GM12878 (cell line): ENCODE measurements around the gene PCBD1. TPM values are rescaled to one million over a fixed set of nuclear protein-coding genes. Genes with fewer than 3 reads are reported as not detected.

Experiments used
- BMI1 ChIP-seq: fragments of 450-650 bp; IDR thresholded peaks from 2 replicates; pipeline ENCODE4 v1.6.1; 2016; ENCODE audit warnings: mild to moderate bottlenecking, moderate library complexity, borderline replicate concordance
- CBX3 ChIP-seq: fragments of 200-600 bp; sonication (generic); IDR thresholded peaks from 2 replicates; pipeline ENCODE4 v1.6.1; 2016; ENCODE audit warnings: low read depth, borderline replicate concordance
- CBX5 ChIP-seq: sonication (generic); IDR thresholded peaks from 2 replicates; pipeline ENCODE4 v1.6.1; 2016; ENCODE audit warnings: low read depth, moderate library complexity, mild to moderate bottlenecking, inconsistent platforms
- EGR1 ChIP-seq, 2 experiments: IDR thresholded peaks; 1 replicate in 1 of 2; 2 replicates in 1 of 2; pipeline ENCODE4 v1.6.1; 2011 to 2012; ENCODE audit warnings: low read depth in 2 of 2, low read length in 2 of 2, borderline replicate concordance in 1 of 2, mild to moderate bottlenecking in 1 of 2, moderate library complexity in 1 of 2
- ESRRA ChIP-seq: IDR thresholded peaks from 2 replicates; pipeline ENCODE4 v1.6.1; 2012; ENCODE audit warnings: mild to moderate bottlenecking, low read length, improper control_type of control experiment
- ETV6 ChIP-seq, 2 experiments: fragments of 450-650 bp in 1 of 2; IDR thresholded peaks in 1 of 2; conservative IDR thresholded peaks in 1 of 2; 2 replicates each; pipeline ENCODE4 v1.6.1; 2014; ENCODE audit warnings: antibody characterized with exemption in 1 of 2, borderline replicate concordance in 1 of 2, low read depth in 1 of 2, mild to moderate bottlenecking in 1 of 2, moderate library complexity in 1 of 2
- GATAD2B ChIP-seq: fragments of 450-650 bp; conservative IDR thresholded peaks from 2 replicates; pipeline ENCODE4 v1.6.1; 2017; ENCODE audit warnings: low read depth, mild to moderate bottlenecking, moderate library complexity
- JUNB ChIP-seq: IDR thresholded peaks from 2 replicates; pipeline ENCODE4 v1.6.1; 2016; ENCODE audit warnings: antibody characterized with exemption, mild to moderate bottlenecking
- PML ChIP-seq: IDR thresholded peaks from 2 replicates; pipeline ENCODE4 v1.6.1; 2012; ENCODE audit warnings: low read length, inconsistent platforms
- RAD21 ChIP-seq: IDR thresholded peaks from 2 replicates; pipeline ENCODE4 v1.6.1; 2011; ENCODE audit warnings: mild to moderate bottlenecking, low read depth, low read length, moderate library complexity; ENCODE audit not compliant: insufficient read depth
- RBBP5 ChIP-seq: fragments of 200-600 bp; sonication (generic); conservative IDR thresholded peaks from 2 replicates; pipeline ENCODE4 v1.6.1; 2016
- RFX5 ChIP-seq: IDR thresholded peaks from 2 replicates; pipeline ENCODE4 v1.6.1; 2011; ENCODE audit warnings: low read depth, low read length, improper control_type of control experiment
- SMAD1 ChIP-seq: fragments of 450-650 bp; IDR thresholded peaks from 2 replicates; pipeline ENCODE4 v1.6.1; 2018; ENCODE audit warnings: mild to moderate bottlenecking, low read depth; ENCODE audit not compliant: partially characterized antibody
- SMC3 ChIP-seq: IDR thresholded peaks from 2 replicates; pipeline ENCODE4 v1.6.1; 2011; ENCODE audit warnings: low read length, improper control_type of control experiment, borderline replicate concordance
- SRF ChIP-seq, 2 experiments: IDR thresholded peaks; 2 replicates each; pipeline ENCODE4 v1.6.1; 2011; ENCODE audit warnings: low read depth in 2 of 2, low read length in 2 of 2, mild to moderate bottlenecking in 1 of 2, moderate library complexity in 1 of 2
- SUPT20H ChIP-seq: IDR thresholded peaks from 2 replicates; pipeline ENCODE4 v1.6.1; 2011; ENCODE audit warnings: low read depth, mild to moderate bottlenecking, low read length, moderate library complexity, borderline replicate concordance; ENCODE audit not compliant: control insufficient read depth
- YY1 ChIP-seq: IDR thresholded peaks from 2 replicates; pipeline ENCODE4 v1.6.1; 2011; ENCODE audit warnings: low read depth, mild to moderate bottlenecking, low read length
- ZSCAN29 ChIP-seq: fragments of 450-650 bp; IDR thresholded peaks from 2 replicates; pipeline ENCODE4 v1.6.1; 2017; ENCODE audit warnings: mild to moderate bottlenecking, moderate library complexity
- polyA plus RNA-seq, 11 experiments: library from polyadenylated mRNA; depleted of rRNA in 4 of 11; unstranded in 6 of 11; stranded (reverse) in 5 of 11; fragments of >200 nt; fragmentation: Nextera tagmentation in 4 of 11; fragmentation: Illumina TruSeq in 1 of 11; extraction: Ambion mirVana in 4 of 11; extraction: Trizol in 1 of 11; gene quantifications; 1 replicate in 1 of 11; 2 replicates in 10 of 11; pipeline versions ENCODE4 v1.2.1 to v1.2.3, GENCODE V29; 2011 to 2016; ENCODE audit warnings: inconsistent platforms in 2 of 11, missing spikeins in 2 of 11, low read depth in 1 of 11
- total RNA-seq, 4 experiments: library from RNA; depleted of rRNA in 3 of 4; stranded (reverse); fragments of >200 nt in 3 of 4; fragmentation: Illumina TruSeq in 1 of 4; extraction: Trizol in 1 of 4; gene quantifications; 2 replicates each; pipeline versions ENCODE4 v1.2.1 to v1.2.3, GENCODE V29; 2013 to 2021
- TF ChIP-seq, protein P1 (sequence below): fragments of 450-650 bp; conservative IDR thresholded peaks from 2 replicates; pipeline ENCODE4 v1.6.1; 2017; ENCODE audit warnings: mild to moderate bottlenecking, moderate library complexity
- TF ChIP-seq, protein P2 (sequence below): fragments of 450-650 bp; IDR thresholded peaks from 2 replicates; pipeline ENCODE4 v1.6.1; 2017; ENCODE audit warnings: mild to moderate bottlenecking, moderate library complexity
- TF ChIP-seq, protein P3 (sequence below): fragments of 450-650 bp; IDR thresholded peaks from 2 replicates; pipeline ENCODE4 v1.6.1; 2017; ENCODE audit warnings: low read depth, mild to moderate bottlenecking, moderate library complexity

PCBD1 gene
- total and polyA plus RNA-seq, 10 of the 15 experiments (the other 5 are each of a cell fraction or from before 2014, with no cell fraction given), result 5.6 to 66.8 (median 34.2) TPM

DNA sequence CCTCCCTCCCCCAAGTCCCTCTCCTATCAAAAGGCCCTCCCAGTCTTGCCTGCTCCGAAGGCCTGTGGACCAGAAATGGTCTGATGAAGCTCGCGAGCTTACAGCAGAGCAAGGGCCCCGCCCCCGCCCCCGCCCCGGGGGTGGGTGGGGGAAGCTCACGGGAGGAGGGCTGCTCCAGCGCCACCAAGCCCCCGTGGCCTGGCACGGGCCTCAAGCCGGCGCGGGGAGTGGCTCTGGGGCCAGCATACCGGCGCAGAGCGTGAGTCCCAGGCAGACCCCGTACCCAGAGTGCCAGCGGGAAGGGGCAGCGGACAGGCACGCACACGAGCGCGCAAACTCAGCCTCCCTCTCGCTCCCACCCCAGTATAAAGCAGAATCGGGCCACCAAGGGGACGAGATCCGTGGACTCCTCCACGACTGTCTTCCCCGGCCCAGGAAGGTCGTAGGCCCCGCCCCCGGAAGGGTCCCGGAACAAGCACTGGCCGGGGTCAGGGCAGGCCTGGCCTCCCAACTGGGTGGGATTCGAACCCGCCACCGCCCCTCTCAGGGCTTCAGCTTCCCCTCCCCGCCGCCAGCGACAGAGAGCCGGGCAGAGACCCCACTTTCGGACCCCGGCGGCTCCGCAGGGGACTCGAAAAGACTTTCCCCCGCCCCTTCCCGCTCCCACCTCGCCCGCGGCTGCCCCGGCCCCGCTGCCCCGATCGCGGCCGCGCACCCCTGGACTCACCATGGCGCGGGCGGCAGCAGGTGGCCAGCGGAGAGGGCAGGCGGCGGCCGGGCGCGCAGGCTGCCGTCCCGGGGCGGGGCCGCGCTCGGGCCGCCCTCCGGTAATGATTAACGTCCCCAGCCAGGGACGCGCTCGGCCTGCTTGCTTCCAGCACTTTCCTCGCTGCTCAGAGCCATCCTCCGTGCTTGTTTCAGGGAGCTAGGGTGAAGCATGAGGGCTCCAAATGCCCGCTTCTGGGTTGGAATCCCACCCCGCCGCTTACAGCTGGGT, at the start of gene PCBD1 (continued):
- TF ChIP-seq SUPT20H, result no peak
- TF ChIP-seq, protein P1, sequence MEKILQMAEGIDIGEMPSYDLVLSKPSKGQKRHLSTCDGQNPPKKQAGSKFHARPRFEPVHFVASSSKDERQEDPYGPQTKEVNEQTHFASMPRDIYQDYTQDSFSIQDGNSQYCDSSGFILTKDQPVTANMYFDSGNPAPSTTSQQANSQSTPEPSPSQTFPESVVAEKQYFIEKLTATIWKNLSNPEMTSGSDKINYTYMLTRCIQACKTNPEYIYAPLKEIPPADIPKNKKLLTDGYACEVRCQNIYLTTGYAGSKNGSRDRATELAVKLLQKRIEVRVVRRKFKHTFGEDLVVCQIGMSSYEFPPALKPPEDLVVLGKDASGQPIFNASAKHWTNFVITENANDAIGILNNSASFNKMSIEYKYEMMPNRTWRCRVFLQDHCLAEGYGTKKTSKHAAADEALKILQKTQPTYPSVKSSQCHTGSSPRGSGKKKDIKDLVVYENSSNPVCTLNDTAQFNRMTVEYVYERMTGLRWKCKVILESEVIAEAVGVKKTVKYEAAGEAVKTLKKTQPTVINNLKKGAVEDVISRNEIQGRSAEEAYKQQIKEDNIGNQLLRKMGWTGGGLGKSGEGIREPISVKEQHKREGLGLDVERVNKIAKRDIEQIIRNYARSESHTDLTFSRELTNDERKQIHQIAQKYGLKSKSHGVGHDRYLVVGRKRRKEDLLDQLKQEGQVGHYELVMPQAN, result peak; percentile 32; the same call in 1 of the 2 replicates
- TF ChIP-seq, protein P2, sequence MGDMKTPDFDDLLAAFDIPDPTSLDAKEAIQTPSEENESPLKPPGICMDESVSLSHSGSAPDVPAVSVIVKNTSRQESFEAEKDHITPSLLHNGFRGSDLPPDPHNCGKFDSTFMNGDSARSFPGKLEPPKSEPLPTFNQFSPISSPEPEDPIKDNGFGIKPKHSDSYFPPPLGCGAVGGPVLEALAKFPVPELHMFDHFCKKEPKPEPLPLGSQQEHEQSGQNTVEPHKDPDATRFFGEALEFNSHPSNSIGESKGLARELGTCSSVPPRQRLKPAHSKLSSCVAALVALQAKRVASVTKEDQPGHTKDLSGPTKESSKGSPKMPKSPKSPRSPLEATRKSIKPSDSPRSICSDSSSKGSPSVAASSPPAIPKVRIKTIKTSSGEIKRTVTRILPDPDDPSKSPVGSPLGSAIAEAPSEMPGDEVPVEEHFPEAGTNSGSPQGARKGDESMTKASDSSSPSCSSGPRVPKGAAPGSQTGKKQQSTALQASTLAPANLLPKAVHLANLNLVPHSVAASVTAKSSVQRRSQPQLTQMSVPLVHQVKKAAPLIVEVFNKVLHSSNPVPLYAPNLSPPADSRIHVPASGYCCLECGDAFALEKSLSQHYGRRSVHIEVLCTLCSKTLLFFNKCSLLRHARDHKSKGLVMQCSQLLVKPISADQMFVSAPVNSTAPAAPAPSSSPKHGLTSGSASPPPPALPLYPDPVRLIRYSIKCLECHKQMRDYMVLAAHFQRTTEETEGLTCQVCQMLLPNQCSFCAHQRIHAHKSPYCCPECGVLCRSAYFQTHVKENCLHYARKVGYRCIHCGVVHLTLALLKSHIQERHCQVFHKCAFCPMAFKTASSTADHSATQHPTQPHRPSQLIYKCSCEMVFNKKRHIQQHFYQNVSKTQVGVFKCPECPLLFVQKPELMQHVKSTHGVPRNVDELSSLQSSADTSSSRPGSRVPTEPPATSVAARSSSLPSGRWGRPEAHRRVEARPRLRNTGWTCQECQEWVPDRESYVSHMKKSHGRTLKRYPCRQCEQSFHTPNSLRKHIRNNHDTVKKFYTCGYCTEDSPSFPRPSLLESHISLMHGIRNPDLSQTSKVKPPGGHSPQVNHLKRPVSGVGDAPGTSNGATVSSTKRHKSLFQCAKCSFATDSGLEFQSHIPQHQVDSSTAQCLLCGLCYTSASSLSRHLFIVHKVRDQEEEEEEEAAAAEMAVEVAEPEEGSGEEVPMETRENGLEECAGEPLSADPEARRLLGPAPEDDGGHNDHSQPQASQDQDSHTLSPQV, result no peak
- no peak for TF ChIP-seq CBX5
- TF ChIP-seq BMI1, result no peak
- peak in 1 of 2 experiments; percentile 91; a peak in 2 of 3 replicates for TF ChIP-seq EGR1 (IDR thresholded peaks at IDR 0.05; ENCODE audit: borderline replicate concordance in 1 of 2, low read depth in 2 of 2, low read length in 2 of 2)
- TF ChIP-seq JUNB, result no peak
- TF ChIP-seq ZSCAN29, result no peak
- TF ChIP-seq RFX5, result no peak
- TF ChIP-seq, protein P3, sequence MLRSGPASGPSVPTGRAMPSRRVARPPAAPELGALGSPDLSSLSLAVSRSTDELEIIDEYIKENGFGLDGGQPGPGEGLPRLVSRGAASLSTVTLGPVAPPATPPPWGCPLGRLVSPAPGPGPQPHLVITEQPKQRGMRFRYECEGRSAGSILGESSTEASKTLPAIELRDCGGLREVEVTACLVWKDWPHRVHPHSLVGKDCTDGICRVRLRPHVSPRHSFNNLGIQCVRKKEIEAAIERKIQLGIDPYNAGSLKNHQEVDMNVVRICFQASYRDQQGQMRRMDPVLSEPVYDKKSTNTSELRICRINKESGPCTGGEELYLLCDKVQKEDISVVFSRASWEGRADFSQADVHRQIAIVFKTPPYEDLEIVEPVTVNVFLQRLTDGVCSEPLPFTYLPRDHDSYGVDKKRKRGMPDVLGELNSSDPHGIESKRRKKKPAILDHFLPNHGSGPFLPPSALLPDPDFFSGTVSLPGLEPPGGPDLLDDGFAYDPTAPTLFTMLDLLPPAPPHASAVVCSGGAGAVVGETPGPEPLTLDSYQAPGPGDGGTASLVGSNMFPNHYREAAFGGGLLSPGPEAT, result no peak
- TF ChIP-seq PML, result no peak
- TF ChIP-seq RBBP5, result no peak
- TF ChIP-seq ETV6 (conservative IDR thresholded peaks at IDR 0.05 in 1 of 2, IDR thresholded peaks at IDR 0.05 in 1 of 2; ENCODE audit: borderline replicate concordance in 1 of 2, low read depth in 1 of 2), result no peak
- no peak for TF ChIP-seq CBX3
- TF ChIP-seq SMAD1, result no peak
- no peak for TF ChIP-seq RAD21
- no peak for TF ChIP-seq ESRRA
- no peak for TF ChIP-seq SMC3
- TF ChIP-seq GATAD2B, result peak; percentile 74
- TF ChIP-seq YY1, result no peak
- no peak for TF ChIP-seq SRF (IDR thresholded peaks at IDR 0.05; ENCODE audit: low read depth in 2 of 2, low read length in 2 of 2)
